HEK293 (cell line): Measurements from ENCODE around the gene URM1.

Experiments
- CTCF ChIA-PET: fragments of 350-600 bp; formaldehyde crosslinking; extraction: SDS; loops from one replicate; lab custom pipeline; 2021; ENCODE audit warnings: antibody characterized with exemption; lab: Yijun Ruan, JAX
- POLR2A ChIA-PET: fragments of 300-600 bp; formaldehyde crosslinking; extraction: SDS; loops from one replicate; lab custom pipeline; 2020; ENCODE audit warnings: antibody characterized with exemption, inconsistent platforms; lab: Yijun Ruan, JAX
- H3K27ac ChIP-seq: fragments of 200-500 bp; sonication (Bioruptor generic); 2 replicates; pipeline ENCODE4 v1.5.1; 2014; ENCODE audit warnings: low read depth, low read length, control low read depth, inconsistent platforms; ENCODE audit errors: extremely low read depth
- H3K36me3 ChIP-seq, 2 experiments: fragments of 200-500 bp in 1 of 2; sonication (Bioruptor generic) in 1 of 2; 1 replicate in 1 of 2; 2 replicates in 1 of 2; pipeline ENCODE4 v1.5.1; 2014 to 2017; ENCODE audit warnings: inconsistent platforms in 2 of 2, low read length in 2 of 2; ENCODE audit not compliant: control insufficient read depth in 2 of 2, insufficient read depth in 1 of 2
- H3K4me1 ChIP-seq: fragments of 200-500 bp; sonication (Bioruptor generic); 2 replicates; pipeline ENCODE4 v1.5.1; 2014; ENCODE audit warnings: mild to moderate bottlenecking, low read length, inconsistent platforms; ENCODE audit not compliant: control insufficient read depth, insufficient read depth
- H3K4me3 ChIP-seq: 2 replicates; pipeline ENCODE4 v1.5.1; 2011; ENCODE audit warnings: low read depth, mild to moderate bottlenecking, control low read depth, low read length, moderate library complexity
- H3K9me3 ChIP-seq: fragments of 200-500 bp; sonication (Bioruptor generic); 2 replicates; pipeline ENCODE4 v1.5.1; 2014; ENCODE audit warnings: low read depth, low read length, inconsistent platforms; ENCODE audit not compliant: control insufficient read depth, insufficient read depth
- HOXA7 ChIP-seq: sonication (generic); formaldehyde crosslinking; IDR thresholded peaks from 2 replicates; pipeline ENCODE4 v1.8.1; 2022; ENCODE audit warnings: missing genetic modification reagents, borderline replicate concordance
- MYNN ChIP-seq: fragments of 450-650 bp; formaldehyde crosslinking; IDR thresholded peaks from 2 replicates; pipeline ENCODE4 v1.5.1; 2016; ENCODE audit warnings: missing biosample characterization, missing genetic modification characterization, borderline replicate concordance
- SP3 ChIP-seq: fragments of 450-650 bp; formaldehyde crosslinking; IDR thresholded peaks from 2 replicates; pipeline ENCODE4 v1.5.1; 2016; ENCODE audit warnings: missing biosample characterization, missing genetic modification characterization
- ZFP3 ChIP-seq: fragments of 450-650 bp; formaldehyde crosslinking; IDR thresholded peaks from 2 replicates; pipeline ENCODE4 v1.5.1; 2016; ENCODE audit warnings: low read depth, missing biosample characterization, missing genetic modification characterization
- ZFP37 ChIP-seq: fragments of 450-650 bp; formaldehyde crosslinking; IDR thresholded peaks from 2 replicates; pipeline ENCODE4 v1.5.1; 2016; ENCODE audit warnings: missing biosample characterization, missing genetic modification characterization
- ZNF140 ChIP-seq: fragments of 450-650 bp; formaldehyde crosslinking; IDR thresholded peaks from 2 replicates; pipeline ENCODE4 v1.5.1; 2016; ENCODE audit warnings: missing biosample characterization, missing genetic modification characterization
- ZNF174 ChIP-seq: fragments of 450-650 bp; formaldehyde crosslinking; IDR thresholded peaks from 2 replicates; pipeline ENCODE4 v1.5.0; 2017; ENCODE audit warnings: missing biosample characterization, mild to moderate bottlenecking, missing genetic modification characterization
- ZNF24 ChIP-seq: fragments of 450-650 bp; formaldehyde crosslinking; IDR thresholded peaks from 2 replicates; pipeline ENCODE4 v1.5.1; 2016; ENCODE audit warnings: missing biosample characterization, missing genetic modification characterization
- ZNF292 ChIP-seq: fragments of 450-650 bp; formaldehyde crosslinking; IDR thresholded peaks from 2 replicates; pipeline ENCODE4 v1.5.1; 2016; ENCODE audit warnings: low read depth, missing biosample characterization, missing genetic modification characterization, borderline replicate concordance
- ZNF341 ChIP-seq: fragments of 450-650 bp; formaldehyde crosslinking; IDR thresholded peaks from 2 replicates; pipeline ENCODE4; 2016; ENCODE audit warnings: low read depth, missing biosample characterization, missing genetic modification characterization
- ZNF366 ChIP-seq: fragments of 450-650 bp; formaldehyde crosslinking; conservative IDR thresholded peaks from 2 replicates; pipeline ENCODE4 v1.5.1; 2016; ENCODE audit warnings: missing biosample characterization, missing genetic modification characterization
- ZNF423 ChIP-seq: fragments of 450-650 bp; formaldehyde crosslinking; IDR thresholded peaks from 2 replicates; pipeline ENCODE4 v1.5.1; 2016; ENCODE audit warnings: missing biosample characterization, missing genetic modification characterization
- ZNF501 ChIP-seq: fragments of 450-650 bp; formaldehyde crosslinking; IDR thresholded peaks from 2 replicates; pipeline ENCODE4 v1.5.1; 2016; ENCODE audit warnings: missing biosample characterization, missing genetic modification characterization
- ZNF521 ChIP-seq: fragments of 450-650 bp; formaldehyde crosslinking; IDR thresholded peaks from 2 replicates; pipeline ENCODE4 v1.5.1; 2017; ENCODE audit warnings: missing biosample characterization, mild to moderate bottlenecking, missing genetic modification characterization
- ZNF530 ChIP-seq: fragments of 450-650 bp; formaldehyde crosslinking; IDR thresholded peaks from 2 replicates; pipeline ENCODE4 v1.5.1; 2016; ENCODE audit warnings: low read depth, missing biosample characterization, missing genetic modification characterization
- ZNF585B ChIP-seq: fragments of 450-650 bp; formaldehyde crosslinking; IDR thresholded peaks from 2 replicates; pipeline ENCODE4 v1.5.1; 2016; ENCODE audit warnings: missing biosample characterization, missing genetic modification characterization
- ZNF600 ChIP-seq: fragments of 450-650 bp; formaldehyde crosslinking; IDR thresholded peaks from 2 replicates; pipeline ENCODE4 v1.5.1; 2016; ENCODE audit warnings: missing biosample characterization, missing genetic modification characterization
- ZNF624 ChIP-seq: fragments of 450-650 bp; formaldehyde crosslinking; IDR thresholded peaks from 2 replicates; pipeline ENCODE4 v1.5.1; 2017; ENCODE audit warnings: missing biosample characterization, missing genetic modification characterization
- ZNF658 ChIP-seq: fragments of 450-650 bp; formaldehyde crosslinking; IDR thresholded peaks from 2 replicates; pipeline ENCODE4; 2016; ENCODE audit warnings: missing biosample characterization, missing genetic modification characterization
- ZNF677 ChIP-seq: fragments of 450-650 bp; IDR thresholded peaks from 2 replicates; pipeline ENCODE4 v1.5.0; 2018; ENCODE audit warnings: missing biosample characterization, mild to moderate bottlenecking, missing genetic modification characterization, moderate library complexity
- ZNF701 ChIP-seq: fragments of 450-650 bp; formaldehyde crosslinking; IDR thresholded peaks from 2 replicates; pipeline ENCODE4 v1.5.1; 2016; ENCODE audit warnings: missing biosample characterization, missing genetic modification characterization
- ZNF76 ChIP-seq: fragments of 450-650 bp; formaldehyde crosslinking; IDR thresholded peaks from 2 replicates; pipeline ENCODE4; 2016; ENCODE audit warnings: low read depth, missing biosample characterization, missing genetic modification characterization, borderline replicate concordance
- ZNF791 ChIP-seq: fragments of 450-650 bp; formaldehyde crosslinking; IDR thresholded peaks from 2 replicates; pipeline ENCODE4 v1.5.1; 2016; ENCODE audit warnings: missing biosample characterization, missing genetic modification characterization
- ZNF830 ChIP-seq: fragments of 450-650 bp; IDR thresholded peaks from 2 replicates; pipeline ENCODE4 v1.5.0; 2018; ENCODE audit warnings: missing biosample characterization, missing genetic modification characterization, low read depth, mild to moderate bottlenecking, moderate library complexity
- ZNF843 ChIP-seq: fragments of 450-650 bp; formaldehyde crosslinking; IDR thresholded peaks from 2 replicates; pipeline ENCODE4 v1.5.1; 2016; ENCODE audit warnings: missing biosample characterization, missing genetic modification characterization
- ZXDB ChIP-seq: fragments of 450-650 bp; formaldehyde crosslinking; IDR thresholded peaks from 2 replicates; pipeline ENCODE4 v1.5.1; 2016; ENCODE audit warnings: missing biosample characterization, missing genetic modification characterization
- TF ChIP-seq, protein P1 (sequence below): fragments of 450-650 bp; formaldehyde crosslinking; IDR thresholded peaks from 2 replicates; pipeline ENCODE4 v1.5.1; 2016; ENCODE audit warnings: missing biosample characterization, missing genetic modification characterization
- TF ChIP-seq, protein P2 (sequence below): fragments of 450-650 bp; formaldehyde crosslinking; IDR thresholded peaks from 2 replicates; pipeline ENCODE4 v1.5.1; 2016; ENCODE audit warnings: missing biosample characterization, missing genetic modification characterization
- TF ChIP-seq, protein P3 (sequence below): IDR thresholded peaks from 2 replicates; pipeline ENCODE4 v1.6.1; 2011; ENCODE audit warnings: mild to moderate bottlenecking, low read depth, low read length, borderline replicate concordance
- TF ChIP-seq, protein P4 (sequence below): fragments of 450-650 bp; formaldehyde crosslinking; IDR thresholded peaks from 2 replicates; pipeline ENCODE4 v1.5.1; 2016; ENCODE audit warnings: missing biosample characterization, missing genetic modification characterization

The URM1 gene

DNA sequence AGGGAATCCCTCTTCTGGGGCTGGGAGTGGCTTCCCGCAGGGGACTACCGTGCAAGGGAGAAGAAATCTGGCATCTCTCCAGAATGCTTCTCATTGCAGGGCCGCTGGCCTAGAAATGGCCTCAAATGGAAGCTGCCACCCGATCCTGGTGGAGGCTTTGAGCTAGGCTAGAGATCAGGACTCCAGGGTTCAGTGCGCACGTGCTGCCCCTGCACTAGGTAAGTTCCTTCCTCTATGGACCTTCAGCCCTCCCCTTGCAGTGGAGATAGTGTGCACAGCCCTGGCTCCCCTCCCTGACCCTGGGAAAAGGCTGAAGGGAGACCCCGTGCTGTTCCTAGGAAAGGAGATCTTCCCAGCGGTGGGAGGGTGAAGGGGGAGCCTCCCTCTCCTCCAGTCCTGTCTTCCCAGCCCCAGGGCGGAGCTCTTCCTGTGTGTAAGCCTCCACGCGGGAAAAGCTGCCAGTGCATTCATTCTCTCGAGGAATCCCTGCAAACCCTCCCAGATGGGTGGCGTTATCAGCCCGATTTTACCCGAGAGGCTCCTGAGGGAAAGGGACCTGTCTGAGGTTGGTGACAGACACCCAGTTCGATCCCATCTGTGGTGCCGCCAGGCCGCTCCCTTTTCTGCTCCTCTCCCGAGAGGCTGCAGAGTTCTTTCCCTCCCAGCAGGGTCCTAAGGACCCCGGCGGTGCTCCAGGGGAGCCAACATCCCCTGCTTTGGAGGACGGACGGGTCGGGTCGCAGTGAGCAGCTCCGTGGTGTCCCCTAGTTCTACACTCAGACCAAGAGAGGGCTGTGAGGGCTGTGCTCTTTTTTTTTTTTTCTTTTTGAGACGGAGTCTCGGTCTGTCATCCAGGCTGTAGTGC lies 48.1 kb downstream of the URM1 start (continued):
- no peak for TF ChIP-seq ZNF501 (tag by site-specific recombination)
- no peak for TF ChIP-seq ZFP37
- TF ChIP-seq ZXDB: peak; percentile 100
- TF ChIP-seq ZNF366 (tag by site-specific recombination): 0 out of 2 replicates have a peak, but pooled peaks have one; percentile 18
- no peak for TF ChIP-seq ZNF140 (tag by site-specific recombination)
- no peak for TF ChIP-seq ZNF292
- TF ChIP-seq, protein P1, sequence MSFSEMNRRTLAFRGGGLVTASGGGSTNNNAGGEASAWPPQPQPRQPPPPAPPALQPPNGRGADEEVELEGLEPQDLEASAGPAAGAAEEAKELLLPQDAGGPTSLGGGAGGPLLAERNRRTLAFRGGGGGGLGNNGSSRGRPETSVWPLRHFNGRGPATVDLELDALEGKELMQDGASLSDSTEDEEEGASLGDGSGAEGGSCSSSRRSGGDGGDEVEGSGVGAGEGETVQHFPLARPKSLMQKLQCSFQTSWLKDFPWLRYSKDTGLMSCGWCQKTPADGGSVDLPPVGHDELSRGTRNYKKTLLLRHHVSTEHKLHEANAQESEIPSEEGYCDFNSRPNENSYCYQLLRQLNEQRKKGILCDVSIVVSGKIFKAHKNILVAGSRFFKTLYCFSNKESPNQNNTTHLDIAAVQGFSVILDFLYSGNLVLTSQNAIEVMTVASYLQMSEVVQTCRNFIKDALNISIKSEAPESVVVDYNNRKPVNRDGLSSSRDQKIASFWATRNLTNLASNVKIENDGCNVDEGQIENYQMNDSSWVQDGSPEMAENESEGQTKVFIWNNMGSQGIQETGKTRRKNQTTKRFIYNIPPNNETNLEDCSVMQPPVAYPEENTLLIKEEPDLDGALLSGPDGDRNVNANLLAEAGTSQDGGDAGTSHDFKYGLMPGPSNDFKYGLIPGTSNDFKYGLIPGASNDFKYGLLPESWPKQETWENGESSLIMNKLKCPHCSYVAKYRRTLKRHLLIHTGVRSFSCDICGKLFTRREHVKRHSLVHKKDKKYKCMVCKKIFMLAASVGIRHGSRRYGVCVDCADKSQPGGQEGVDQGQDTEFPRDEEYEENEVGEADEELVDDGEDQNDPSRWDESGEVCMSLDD: no peak
- TF ChIP-seq ZNF76 (tag by site-specific recombination): peak; percentile 66; the same call in 1 of the 2 replicates

DNA sequence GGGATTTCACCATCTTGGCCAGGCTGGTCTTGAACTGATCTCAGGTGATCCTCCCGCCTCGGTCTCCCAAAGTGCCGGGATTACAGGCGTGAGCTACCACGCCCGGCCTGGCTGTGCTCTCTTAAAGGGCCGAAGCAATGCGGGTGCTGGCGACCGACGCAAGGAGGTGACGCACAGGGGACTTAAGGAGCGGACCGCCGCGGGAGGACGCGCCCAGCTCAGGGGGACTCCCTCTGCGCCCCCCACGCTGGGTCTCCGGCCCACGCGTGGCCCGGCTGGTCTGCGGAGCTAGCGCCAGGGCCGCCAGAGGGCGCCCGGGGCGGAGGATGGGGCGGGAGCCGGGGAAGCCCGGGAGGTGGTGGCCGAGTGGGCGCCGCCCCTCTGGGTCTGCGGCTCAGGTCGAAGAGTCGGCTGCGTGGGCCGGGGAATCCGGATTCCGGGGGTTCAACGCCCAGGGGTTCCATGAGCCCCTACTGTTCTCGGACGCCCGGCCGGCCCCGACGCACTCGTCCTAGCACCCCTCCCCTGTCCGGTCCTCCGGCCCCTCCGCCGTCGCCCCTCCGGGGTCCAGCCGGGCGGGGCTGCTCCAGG lies 49.0 kb downstream of the URM1 start:
- ChIA-PET POLR2A (interaction anchor here (0.5 to 2.8 kb wide), 16 partner anchors 9 to 261 kb away, joined by 3 to 33 read pairs (median 6); partner anchors contain the start of genes GOLGA2, ODF2, SWI5 and URM1), CTCF (interaction anchor here (0.6 to 2.3 kb wide), 27 partner anchors 9 to 588 kb away, joined by 3 to 19 read pairs (median 4); partner anchors contain the start of gene URM1)
- H3K4me1 ChIP-seq: peaks cover 5% of the 10 kb centered on the region
- H3K27ac ChIP-seq: peak overlapping the region; percentile 91; the same call in 1 of the 2 replicates
- H3K9me3 ChIP-seq: no peaks in the 10 kb centered on the region
- peak overlapping the region; percentile 75 for H3K4me3 ChIP-seq
- peaks cover 0 to 20% of the 10 kb centered on the region in 2 experiments; a peak in 1 of 3 replicates for H3K36me3 ChIP-seq
- TF ChIP-seq ZNF423 (no peak), HOXA7 (CRISPR knock-in tag) (no peak), ZNF843 (tag by site-specific recombination) (no peak), ZNF140 (tag by site-specific recombination) (no peak), ZNF701 (no peak), ZFP3 (no peak), ZNF791 (no peak), ZNF24 (tag by site-specific recombination) (no peak), ZNF658 (tag by site-specific recombination) (no peak), ZNF600 (0 out of 2 replicates have a peak, but pooled peaks have one; percentile 12), ZNF521 (tag by site-specific recombination) (no peak), ZNF341 (peak; percentile 28; the same call in 1 of the 2 replicates), MYNN (no peak), ZNF585B (tag by site-specific recombination) (no peak), ZNF677 (tag by site-specific recombination) (no peak), ZNF624 (no peak), SP3 (peak; percentile 45; the same call in 1 of the 2 replicates), ZNF830 (no peak), ZNF530 (tag by site-specific recombination) (no peak), ZNF174 (tag by site-specific recombination) (no peak)
- TF ChIP-seq, protein P2, sequence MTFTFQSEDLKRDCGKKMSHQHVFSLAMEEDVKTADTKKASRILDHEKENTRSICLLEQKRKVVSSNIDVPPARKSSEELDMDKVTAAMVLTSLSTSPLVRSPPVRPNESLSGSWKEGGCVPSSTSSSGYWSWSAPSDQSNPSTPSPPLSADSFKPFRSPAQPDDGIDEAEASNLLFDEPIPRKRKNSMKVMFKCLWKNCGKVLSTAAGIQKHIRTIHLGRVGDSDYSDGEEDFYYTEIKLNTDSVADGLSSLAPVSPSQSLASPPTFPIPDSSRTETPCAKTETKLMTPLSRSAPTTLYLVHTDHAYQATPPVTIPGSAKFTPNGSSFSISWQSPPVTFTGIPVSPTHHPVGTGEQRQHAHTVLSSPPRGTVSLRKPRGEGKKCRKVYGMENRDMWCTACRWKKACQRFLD (tag by site-specific recombination): no peak
- TF ChIP-seq, protein P3, sequence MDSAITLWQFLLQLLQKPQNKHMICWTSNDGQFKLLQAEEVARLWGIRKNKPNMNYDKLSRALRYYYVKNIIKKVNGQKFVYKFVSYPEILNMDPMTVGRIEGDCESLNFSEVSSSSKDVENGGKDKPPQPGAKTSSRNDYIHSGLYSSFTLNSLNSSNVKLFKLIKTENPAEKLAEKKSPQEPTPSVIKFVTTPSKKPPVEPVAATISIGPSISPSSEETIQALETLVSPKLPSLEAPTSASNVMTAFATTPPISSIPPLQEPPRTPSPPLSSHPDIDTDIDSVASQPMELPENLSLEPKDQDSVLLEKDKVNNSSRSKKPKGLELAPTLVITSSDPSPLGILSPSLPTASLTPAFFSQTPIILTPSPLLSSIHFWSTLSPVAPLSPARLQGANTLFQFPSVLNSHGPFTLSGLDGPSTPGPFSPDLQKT: no peak
- TF ChIP-seq, protein P4, sequence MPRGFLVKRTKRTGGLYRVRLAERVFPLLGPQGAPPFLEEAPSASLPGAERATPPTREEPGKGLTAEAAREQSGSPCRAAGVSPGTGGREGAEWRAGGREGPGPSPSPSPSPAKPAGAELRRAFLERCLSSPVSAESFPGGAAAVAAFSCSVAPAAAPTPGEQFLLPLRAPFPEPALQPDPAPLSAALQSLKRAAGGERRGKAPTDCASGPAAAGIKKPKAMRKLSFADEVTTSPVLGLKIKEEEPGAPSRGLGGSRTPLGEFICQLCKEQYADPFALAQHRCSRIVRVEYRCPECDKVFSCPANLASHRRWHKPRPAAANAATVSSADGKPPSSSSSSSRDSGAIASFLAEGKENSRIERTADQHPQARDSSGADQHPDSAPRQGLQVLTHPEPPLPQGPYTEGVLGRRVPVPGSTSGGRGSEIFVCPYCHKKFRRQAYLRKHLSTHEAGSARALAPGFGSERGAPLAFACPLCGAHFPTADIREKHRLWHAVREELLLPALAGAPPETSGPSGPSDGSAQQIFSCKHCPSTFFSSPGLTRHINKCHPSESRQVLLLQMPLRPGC (tag by site-specific recombination): no peak
